NCI-H1092 treated with DMSO at 0.1 percent for 48 hours (cell line): ENCODE results near the gene DBF4.
"Not testable (repeated sequence)": the region's sequence is repeated elsewhere in the genome, so short reads cannot be mapped to it uniquely, and the experiment has no call there.

Source experiments
- DNase-seq: peaks from one replicate; lab custom pipeline; 2025; lab: John Stamatoyannopoulos, UW

Gene DBF4

DNA sequence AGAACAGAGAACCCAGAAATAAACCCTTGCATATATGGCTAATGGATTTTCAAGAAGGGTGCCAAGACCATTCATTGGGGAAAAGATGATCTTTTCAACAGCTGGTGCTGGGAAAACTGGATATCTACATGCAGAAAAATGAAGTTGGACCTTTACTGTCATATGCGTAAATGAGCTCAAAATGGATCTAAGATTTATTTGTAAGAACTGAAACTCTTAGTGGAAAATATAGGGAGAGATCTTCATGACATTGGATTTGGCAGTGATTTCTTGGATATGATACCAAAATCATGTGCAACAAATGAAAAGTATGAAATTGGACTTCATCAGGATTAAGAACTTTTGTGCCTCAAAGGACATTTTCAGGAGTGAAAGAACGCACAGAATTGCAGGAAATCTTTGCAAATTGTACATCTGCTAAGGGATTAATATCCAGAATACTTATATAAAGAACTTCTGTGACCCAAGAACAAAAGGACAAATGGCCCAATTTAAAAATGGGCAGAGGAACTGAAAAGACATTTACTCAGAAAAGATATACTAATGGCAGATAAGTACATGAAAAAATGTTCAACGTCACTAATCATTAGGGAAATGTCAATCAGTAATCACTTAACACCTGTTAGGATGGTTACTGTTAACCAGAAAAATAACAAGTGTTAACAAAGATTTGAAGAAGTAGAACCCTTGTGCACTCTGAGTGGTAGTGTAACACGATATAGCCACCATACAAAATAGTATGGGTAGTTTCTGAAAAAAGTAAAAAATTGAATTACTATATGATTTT lies 6.1 kb downstream of the DBF4 start:
- no peak for DNase-seq

GRCh38 chr7:87885018-87885417 lies 8.7 kb downstream of the DBF4 start:
- DNase-seq, result no peak

- DNase-seq, result peak; percentile 37
These were observed 10.6 kb downstream of the DBF4 start for GRCh38 chr7:87886875-87887274.

DNA sequence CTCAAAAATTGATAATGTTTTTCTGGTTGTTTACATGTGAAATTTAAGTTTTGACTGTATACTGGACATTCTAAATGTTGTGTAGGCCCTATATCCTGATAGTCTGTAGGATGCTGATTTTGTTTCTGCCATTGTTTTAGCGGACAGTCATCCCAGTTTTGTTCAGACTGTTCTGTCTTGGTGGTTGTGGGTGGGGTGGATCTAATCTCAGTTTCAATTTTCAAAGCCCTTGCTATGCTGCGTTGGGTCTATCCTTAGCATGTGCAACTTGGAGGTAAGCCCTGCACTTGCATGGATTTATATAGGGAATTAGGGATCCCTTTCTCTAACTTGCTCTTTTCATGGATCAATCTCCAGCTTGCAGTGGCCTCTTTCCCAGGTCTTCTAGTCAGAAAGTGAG lies 19.1 kb downstream of the DBF4 start:
- no peak for DNase-seq

- DNase-seq, result no peak
These were observed 23.0 kb downstream of the DBF4 start for GRCh38 chr7:87899255-87899654.

- DNase-seq, result not testable (repeated sequence)
These were observed 31.0 kb downstream of the DBF4 start for GRCh38 chr7:87907136-87907906.

DNA sequence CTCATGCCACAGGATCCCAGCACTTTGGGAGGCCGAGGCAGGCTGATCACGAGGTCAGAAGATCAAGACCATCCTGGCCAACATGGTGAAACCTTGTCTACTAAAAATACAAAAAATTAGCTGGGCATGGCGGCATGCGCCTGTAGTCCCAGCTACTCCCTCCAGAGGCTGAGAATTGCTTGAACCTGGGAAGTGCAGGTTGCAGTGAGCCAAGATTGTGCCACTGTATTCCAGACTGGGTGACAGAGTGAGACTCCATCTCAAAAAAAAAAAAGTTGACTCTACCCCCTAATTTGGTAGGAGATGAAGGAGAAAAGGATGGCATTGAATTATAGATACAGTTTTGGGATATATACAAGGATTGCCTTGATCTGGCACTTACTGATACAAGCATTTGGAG lies 32.5 kb downstream of the DBF4 start:
- DNase-seq, result not testable (repeated sequence)

- no peak for DNase-seq
These were observed 35.8 kb downstream of the DBF4 start for GRCh38 chr7:87912121-87912520.

DNA sequence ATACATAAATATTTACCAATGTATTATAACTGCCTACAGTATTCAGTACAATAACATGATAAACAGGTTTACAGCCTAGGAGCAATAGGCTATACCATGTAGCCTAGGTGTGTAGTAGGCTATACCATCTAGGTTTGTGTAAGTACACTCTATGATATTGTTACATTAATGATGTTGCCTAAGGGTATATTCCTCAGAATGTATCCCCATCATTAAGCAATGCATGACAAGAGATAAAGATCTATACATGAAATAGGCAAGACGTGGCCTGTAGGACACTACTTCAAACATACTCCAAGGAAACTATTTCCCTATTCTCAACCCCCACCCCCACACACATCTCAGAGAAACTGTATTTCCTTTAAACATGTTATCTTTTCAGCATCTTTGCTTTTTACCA lies 42.4 kb downstream of the DBF4 start:
- DNase-seq, result no peak

- DNase-seq, result no peak
These were observed 43.6 kb downstream of the DBF4 start for GRCh38 chr7:87919875-87920274.

DNA sequence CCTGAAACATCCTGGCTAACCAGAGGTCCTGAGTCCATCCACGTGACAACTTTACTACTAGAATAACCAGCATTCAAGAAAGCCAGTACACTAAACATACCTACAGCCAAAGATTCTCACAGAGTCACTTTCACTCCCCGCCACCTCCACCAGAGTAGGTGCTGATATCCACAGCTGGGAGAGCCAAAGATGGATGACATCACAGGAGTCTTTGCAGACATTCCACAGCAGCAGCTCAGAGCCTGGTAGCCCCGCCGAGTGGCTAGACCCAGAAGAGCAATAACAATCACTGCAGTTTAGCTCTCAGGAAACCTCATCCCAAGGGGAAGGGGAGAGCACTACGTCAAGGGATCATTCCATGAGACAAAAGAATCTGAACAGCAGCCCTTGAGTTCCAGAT lies 44.3 kb downstream of the DBF4 start:
- DNase-seq, result no peak

DNA sequence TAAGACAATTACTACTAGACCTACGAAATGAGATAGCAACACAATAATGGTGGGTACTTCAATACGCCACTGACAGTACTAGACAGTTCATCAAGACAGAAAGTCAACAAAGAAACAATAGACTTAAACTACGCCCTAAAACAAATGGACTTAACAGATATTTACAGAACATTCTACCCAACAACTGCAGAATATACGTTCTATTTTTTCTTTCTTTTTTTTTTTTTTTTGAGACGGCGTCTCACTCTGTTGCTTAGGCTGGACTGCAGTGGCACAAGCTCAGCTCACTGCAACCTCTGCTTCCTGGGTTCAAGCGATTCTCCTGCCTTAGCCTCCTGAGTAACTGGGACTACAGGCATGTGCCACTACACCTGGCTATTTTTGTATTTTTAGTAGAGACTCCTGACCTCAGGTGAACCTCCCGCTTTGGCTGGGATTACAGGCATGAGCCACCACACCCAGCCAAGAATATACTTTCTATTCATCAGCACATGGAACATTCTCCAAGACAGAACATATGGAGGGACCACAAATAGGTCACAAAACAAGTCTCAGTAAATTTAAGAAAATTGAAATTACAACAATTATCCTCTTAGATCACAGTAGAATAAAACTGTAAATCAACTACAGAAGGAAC lies 46.6 kb downstream of the DBF4 start:
- not testable (repeated sequence) for DNase-seq

DNA sequence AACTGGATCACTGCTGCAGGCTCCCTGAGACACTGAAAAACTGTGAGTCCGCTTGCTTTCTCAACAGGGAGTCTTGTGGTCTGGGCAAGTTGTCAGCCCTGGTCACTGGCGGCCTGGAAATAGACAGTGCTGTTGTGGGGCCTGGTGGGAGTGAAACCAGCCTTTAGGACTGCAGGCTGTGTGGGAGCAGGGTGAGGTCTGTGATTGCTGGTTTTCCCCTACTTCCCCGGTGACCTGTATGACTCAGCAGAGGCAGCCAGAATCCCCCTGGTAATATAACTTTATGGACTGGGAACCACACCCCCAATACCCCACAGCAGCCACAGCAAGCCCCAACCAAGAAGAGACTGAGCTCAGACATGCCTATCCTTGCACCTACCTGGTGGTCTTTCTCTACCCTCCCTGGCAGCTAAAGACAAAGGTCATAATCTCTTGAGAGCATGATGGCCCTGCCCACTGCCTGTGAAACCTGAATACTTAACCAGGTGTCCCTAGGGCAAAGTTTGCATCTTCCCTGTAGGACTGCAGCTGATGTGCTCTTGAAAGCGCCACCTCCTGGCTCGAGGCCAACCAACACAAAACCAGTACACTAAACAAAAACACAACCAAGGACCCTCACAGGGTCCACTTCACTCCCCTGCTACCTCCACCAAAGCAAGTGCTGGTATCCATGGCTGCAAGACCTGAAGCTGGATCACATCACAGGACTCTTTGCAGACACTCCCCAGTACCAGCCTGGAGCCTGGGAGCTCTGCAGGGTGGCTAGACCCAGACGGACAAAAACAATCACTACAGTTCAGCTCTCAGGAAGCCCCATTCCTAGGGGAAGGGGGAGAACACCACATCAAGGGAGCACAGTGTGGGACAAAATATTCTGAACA lies 50.5 kb downstream of the DBF4 start:
- no peak for DNase-seq

GRCh38 chr7:87933605-87933952 lies 57.3 kb downstream of the DBF4 start:
- DNase-seq, result no peak

GRCh38 chr7:87933953-87934698 lies 57.8 kb downstream of the DBF4 start, which contains the start of gene ADAM22:
Gene ADAM22, plus strand, starts transcription at chr7:87934251. Its CDS starts 215 bp downstream, at chr7:87934466.
- DNase-seq, result peak; percentile 97

- DNase-seq, result peak; percentile 73
These were observed 58.5 kb downstream of the DBF4 start for GRCh38 chr7:87934699-87935383.

DNA sequence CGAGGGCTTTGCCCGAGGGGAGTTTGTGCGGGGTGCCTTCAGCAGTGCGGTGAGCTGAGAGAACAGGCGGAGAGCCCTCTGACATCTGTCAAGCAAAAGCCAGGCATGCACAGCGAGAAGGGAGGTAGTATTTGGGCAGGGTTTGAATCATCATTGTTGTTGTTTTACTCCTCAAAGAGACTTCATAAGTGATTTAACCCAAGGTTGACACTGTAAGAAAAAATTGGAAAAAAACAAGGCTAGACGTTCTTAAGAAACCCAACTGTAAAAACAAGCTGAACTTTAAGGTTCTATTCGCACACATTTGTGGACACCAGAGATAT lies 59.1 kb downstream of the DBF4 start:
- peak; percentile 19 for DNase-seq

GRCh38 chr7:87941138-87941537 lies 64.8 kb downstream of the DBF4 start:
- no peak for DNase-seq

DNA sequence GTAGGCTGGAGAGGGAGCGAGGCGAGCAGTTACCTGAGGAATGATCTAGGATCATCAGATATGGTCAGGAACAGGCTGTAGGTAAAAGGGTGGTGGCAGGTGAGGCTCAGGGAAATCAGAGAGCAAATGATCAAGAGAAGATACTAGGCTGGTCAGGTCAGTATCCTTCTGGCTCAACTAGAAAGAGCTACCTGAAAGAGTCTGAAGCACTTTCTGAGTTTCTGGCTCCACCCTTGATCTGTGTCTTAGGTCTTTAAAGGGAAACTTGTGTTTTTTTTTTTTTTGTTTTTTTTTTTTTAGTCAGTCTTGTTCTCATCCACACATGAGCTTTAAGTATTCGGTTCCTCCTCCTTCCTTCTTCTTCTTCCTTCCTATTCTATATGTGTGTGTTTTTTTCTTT lies 68.3 kb downstream of the DBF4 start:
- DNase-seq, result no peak

DNA sequence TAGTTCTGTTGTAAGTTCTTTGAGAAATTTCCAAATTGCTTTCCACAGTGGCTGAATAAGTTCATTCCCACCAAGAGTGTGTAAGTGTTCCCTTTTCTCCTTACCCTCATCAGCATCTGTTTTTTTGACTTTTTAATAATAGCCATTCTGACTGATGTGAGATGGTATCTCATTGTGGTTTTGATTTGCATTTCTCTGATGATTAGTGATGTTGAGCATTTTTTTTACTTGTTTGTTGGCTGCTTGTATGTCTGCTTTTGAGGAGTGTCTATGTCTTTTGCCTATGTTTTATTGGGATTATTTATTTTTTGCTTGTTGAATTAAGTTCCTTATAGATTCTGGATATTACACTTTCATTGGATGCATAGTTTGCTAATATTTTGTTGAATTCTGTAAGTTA lies 69.6 kb downstream of the DBF4 start:
- DNase-seq, result not testable (repeated sequence)

DNA sequence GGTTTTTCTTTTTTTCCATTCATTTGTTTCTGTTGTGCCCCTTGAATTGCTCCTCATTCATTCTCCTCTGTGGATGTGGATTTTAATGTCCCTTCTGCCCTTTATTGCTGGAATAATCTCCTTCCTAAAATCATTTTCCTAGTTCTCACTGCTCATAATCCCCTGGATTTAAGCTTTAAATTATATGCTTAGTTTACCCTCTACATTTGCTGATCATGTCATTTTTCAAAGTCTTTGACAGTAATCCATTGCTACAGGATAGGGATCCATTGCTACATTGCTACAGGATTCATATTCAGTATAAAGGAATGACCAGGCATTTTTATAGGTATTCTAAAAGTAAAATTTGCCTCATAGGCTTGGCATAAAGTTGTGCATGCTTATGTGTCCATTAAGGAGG lies 72.1 kb downstream of the DBF4 start:
- DNase-seq, result no peak
